Kidney epithelial cell (primary cell): ENCODE results near the gene GPR141. TPM values are rescaled to one million over a fixed set of nuclear protein-coding genes. Genes with fewer than 3 reads are reported as not detected.

Experiments used
- DNase-seq: peaks from one replicate; pipeline ENCODE4 v3.0.0-alpha.2; 2010; ENCODE audit warnings: low read depth
- H3K27me3 ChIP-seq: 2 replicates; pipeline ENCODE4 v1.6.0; 2011; ENCODE audit warnings: low read length; ENCODE audit not compliant: control insufficient read depth, insufficient read depth
- H3K36me3 ChIP-seq: 2 replicates; pipeline ENCODE4 v1.5.1; 2011; ENCODE audit warnings: low read length; ENCODE audit not compliant: control insufficient read depth, insufficient read depth
- H3K4me3 ChIP-seq: 2 replicates; pipeline ENCODE4 v1.5.1; 2011; ENCODE audit warnings: low read depth, mild to moderate bottlenecking, control low read depth, low read length
- CTCF ChIP-seq: IDR thresholded peaks from 2 replicates; pipeline ENCODE4 v1.5.1; 2011; ENCODE audit warnings: mild to moderate bottlenecking, moderate library complexity, low read length, control low read depth, inconsistent platforms; ENCODE audit not compliant: insufficient read depth, poor library complexity, severe bottlenecking
- total RNA-seq: library from RNA; depleted of rRNA; stranded (reverse); fragments of >200 nt; gene quantifications from 2 replicates; pipeline ENCODE4 v1.2.3, GENCODE V29; 2015

The GPR141 gene
- not detected in 2 replicates for total RNA-seq

- Histone ChIP-seq H3K27me3 (no peaks in the 10 kb centered on the region), H3K36me3 (no peaks in the 10 kb centered on the region), H3K4me3 (no peak within 1 kb of the TSS)
- DNase-seq, result peak; percentile 58
- no peak for TF ChIP-seq CTCF
Observed at GRCh38 chr7:37683246-37684120, at the start of gene GPR141. Gene GPR141 (plus strand): TSS chr7:37683766. CDS start chr7:37740394, 56,628 bp downstream.

- Histone ChIP-seq H3K36me3 (no peaks in the 10 kb centered on the region), H3K27me3 (no peaks in the 10 kb centered on the region), H3K4me3 (no peak overlapping the region)
- DNase-seq, result no peak
- no peak for TF ChIP-seq CTCF
Observed at GRCh38 chr7:37635346-37635745, 48.2 kb upstream of the GPR141 start.

GRCh38 chr7:37642028-37642540 is 41.5 kb upstream of the GPR141 start:
- Histone ChIP-seq H3K4me3 (no peak overlapping the region), H3K27me3 (no peaks in the 10 kb centered on the region), H3K36me3 (no peaks in the 10 kb centered on the region)
- no peak for TF ChIP-seq CTCF
- no peak for DNase-seq

- DNase-seq, result no peak
- H3K27me3 ChIP-seq, result no peaks in the 10 kb centered on the region
- H3K4me3 ChIP-seq, result no peak overlapping the region
- no peak for TF ChIP-seq CTCF
- no peaks in the 10 kb centered on the region for H3K36me3 ChIP-seq
Observed at GRCh38 chr7:37643876-37644275, 39.7 kb upstream of the GPR141 start.

- TF ChIP-seq CTCF, result no peak
- Histone ChIP-seq H3K36me3 (no peaks in the 10 kb centered on the region), H3K4me3 (no peak overlapping the region), H3K27me3 (no peaks in the 10 kb centered on the region)
- no peak for DNase-seq
Observed at GRCh38 chr7:37645282-37646050, 38.1 kb upstream of the GPR141 start.
